Renal pelvis (tissue), 12 donors: ENCODE results near the gene MR1. TPM values are rescaled to one million over a fixed set of nuclear protein-coding genes. Genes with fewer than 3 reads are reported as not detected.

Experiments used
- DNase-seq: peaks from one replicate; pipeline ENCODE4 v3.0.0-alpha.2; 2013
- long read RNA-seq, 16 experiments: transcript quantifications; one replicate each; lab custom pipeline, GENCODE V29; 2026
- polyA plus RNA-seq, 3 donors: library from polyadenylated mRNA; unstranded; fragments of 120-200 nt; gene quantifications; one replicate each; pipeline ENCODE4 v1.2.1, GENCODE V29; 2013; ENCODE audit not compliant: insufficient read length in 3 of 3

MR1 gene
- 1 to 10 TPM; 2.7 to 4.7 (median 2.8) TPM for polyA plus RNA-seq
- long read RNA-seq, donor 1, partial matches to known transcripts, result 0 of 1 reads
- long read RNA-seq, donor 1, other reads (novel, unspliced or antisense), result 0 of 1 reads
- long read RNA-seq, donor 2, partial matches to known transcripts, result 0 of 2 reads
- long read RNA-seq, donor 2, other reads (novel, unspliced or antisense), result 0 of 2 reads
- long read RNA-seq, donor 3, result 0 reads
- long read RNA-seq, donor 4, partial matches to known transcripts, result 0 of 2 reads
- long read RNA-seq, donor 4, other reads (novel, unspliced or antisense), result 0 of 2 reads
- long read RNA-seq, donor 5, full-length matches to known transcripts, result 1 of 1 reads
- long read RNA-seq, donor 5, partial matches to known transcripts, result 0 of 1 reads
- long read RNA-seq, donor 5, other reads (novel, unspliced or antisense), result 0 of 1 reads
- long read RNA-seq, donor 6, full-length matches to known transcripts, result 2 of 2 reads
- long read RNA-seq, donor 6, partial matches to known transcripts, result 0 of 2 reads
- long read RNA-seq, donor 6, other reads (novel, unspliced or antisense), result 0 of 2 reads
- long read RNA-seq, donor 7, partial matches to known transcripts, result 0 of 2 reads
- long read RNA-seq, donor 7, other reads (novel, unspliced or antisense), result 0 of 2 reads
- long read RNA-seq, donor 8, full-length matches to known transcripts, result 4 of 4 reads
- long read RNA-seq, donor 8, partial matches to known transcripts, result 0 of 4 reads
- long read RNA-seq, donor 8, other reads (novel, unspliced or antisense), result 0 of 4 reads
- long read RNA-seq, donor 9, full-length matches to known transcripts, result 3 of 3 reads
- long read RNA-seq, donor 9, partial matches to known transcripts, result 0 of 3 reads
- long read RNA-seq, donor 9, other reads (novel, unspliced or antisense), result 0 of 3 reads
- long read RNA-seq, donor 10, partial matches to known transcripts, result 0 of 3 reads
- long read RNA-seq, donor 10, other reads (novel, unspliced or antisense), result 0 of 3 reads
- long read RNA-seq, donor 11, partial matches to known transcripts, result 0 of 1 reads
- long read RNA-seq, donor 11, other reads (novel, unspliced or antisense), result 0 of 1 reads
- long read RNA-seq, donor 12, partial matches to known transcripts, result 0 of 1 reads
- long read RNA-seq, donor 12, other reads (novel, unspliced or antisense), result 0 of 1 reads
- long read RNA-seq, donor 13, result 0 reads
- long read RNA-seq, donor 14, result 0 reads
- long read RNA-seq, donor 15, partial matches to known transcripts, result 0 of 1 reads
- long read RNA-seq, donor 15, other reads (novel, unspliced or antisense), result 0 of 1 reads
- long read RNA-seq, donor 16, result 0 reads

GRCh38 chr1:181033799-181034451, at the start of gene MR1:
MR1 (plus strand) TSS chr1:181033983; CDS start chr1:181034008, 25 bp downstream.
- DNase-seq, result peak; percentile 80

DNA sequence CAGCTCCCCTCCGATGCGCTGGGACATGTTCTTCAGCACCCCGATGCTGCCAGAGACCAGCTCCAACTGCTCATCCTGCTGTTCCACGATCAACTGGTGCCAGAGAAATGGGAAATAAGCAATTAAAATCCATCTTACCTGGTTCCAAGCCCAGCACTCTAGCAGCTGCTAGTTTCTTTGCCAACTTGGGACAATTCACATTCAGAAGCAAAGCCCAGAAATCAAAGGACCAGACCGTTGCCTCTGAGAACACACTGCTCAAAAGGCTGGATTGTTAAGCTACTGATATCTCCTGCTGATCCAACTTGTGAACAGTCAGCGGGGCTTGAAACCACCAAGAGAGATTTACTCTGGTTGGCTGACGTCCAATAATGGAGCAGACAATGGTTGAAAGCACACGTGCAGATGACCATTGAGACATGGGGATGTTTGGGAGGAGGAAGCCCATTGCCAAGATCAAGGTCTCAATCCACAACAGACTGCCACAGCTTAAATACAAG, 45.5 kb upstream of the MR1 start:
- DNase-seq, result no peak

DNA sequence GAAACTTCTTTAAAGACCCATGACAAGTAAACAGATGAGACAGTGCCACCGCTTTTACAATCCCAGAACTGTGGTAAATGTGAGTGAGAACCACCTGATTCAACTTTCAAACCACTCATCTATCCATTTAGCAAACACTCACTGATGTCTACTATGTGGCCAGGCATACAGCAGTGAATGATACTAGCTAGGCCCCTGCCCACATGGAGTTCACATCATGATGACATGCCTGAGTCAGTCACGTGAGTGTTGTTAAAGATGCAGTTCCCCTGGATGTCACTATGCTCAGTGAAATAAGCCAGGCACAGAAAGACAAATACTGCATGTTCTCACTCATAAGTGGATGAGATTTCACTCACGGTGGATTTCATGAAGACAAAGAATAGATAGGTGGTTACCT, 39.5 kb upstream of the MR1 start:
- no peak for DNase-seq

GRCh38 chr1:180997843-180998504, 35.8 kb upstream of the MR1 start:
- no peak for DNase-seq

GRCh38 chr1:181001091-181001780, 32.5 kb upstream of the MR1 start:
- DNase-seq, result no peak

- no peak for DNase-seq
Measured at GRCh38 chr1:181002582-181003172, 31.1 kb upstream of the MR1 start.

DNA sequence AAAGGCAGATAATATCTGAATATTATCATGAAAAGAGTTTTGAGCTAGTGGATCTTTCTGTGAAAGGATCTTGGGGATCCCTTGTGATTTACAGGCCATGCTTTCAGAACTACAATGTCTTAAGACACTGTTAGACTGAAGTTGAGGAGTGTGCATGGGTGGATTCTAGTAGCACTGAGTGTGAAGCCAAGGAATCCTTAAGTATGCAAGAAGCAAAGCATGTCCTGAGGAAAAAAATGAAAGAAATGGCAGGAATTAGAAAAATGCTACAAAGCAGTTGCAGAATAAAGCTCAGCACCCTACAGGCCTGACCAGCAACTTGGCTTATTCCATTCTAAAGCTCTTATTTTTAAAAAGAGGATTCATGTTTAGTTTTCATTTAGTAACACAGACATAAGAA, 23.0 kb upstream of the MR1 start:
- DNase-seq, result no peak

DNA sequence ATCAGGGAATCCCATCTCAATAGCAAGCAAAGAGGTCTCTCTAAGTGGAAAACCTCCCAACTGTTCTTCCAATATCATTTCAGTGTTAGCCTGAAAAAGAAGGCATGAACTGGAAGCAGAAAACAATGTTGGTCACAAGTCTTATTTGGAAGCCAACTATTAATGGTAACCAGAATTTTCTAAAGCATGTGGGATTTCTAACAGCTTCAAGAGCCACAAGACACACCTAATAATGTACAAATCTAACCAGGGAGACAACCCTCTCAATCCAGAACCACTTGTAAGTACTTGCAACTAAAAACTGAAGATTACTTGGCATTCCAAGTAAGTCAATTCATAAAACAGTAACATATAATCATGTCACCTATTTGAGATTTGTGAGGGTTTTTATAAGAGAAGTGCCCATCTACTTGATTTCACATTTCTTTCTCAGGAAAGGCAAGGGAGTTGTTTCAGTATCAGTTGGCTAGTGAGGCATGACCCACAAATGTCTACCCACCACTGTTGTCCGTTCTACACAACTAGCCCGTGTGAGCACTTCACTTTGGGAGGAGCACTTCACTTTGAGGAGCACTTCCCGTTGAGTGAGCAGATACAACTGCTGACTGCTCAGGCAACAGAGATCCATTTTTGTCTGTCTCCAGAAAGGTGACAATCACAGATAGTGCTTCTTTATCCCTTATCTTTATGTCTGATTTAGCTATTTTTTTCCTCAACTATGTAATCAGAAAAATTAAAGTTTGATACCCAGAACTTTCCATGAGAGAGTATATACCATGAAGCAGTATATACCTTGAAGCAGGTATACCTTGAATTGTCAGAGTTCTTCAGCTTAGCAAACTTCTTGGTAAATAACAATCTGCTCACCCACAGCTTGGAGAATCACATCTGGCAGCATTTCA, 22.2 kb upstream of the MR1 start:
- DNase-seq, result no peak

- no peak for DNase-seq
Measured at GRCh38 chr1:181012203-181012745, 21.5 kb upstream of the MR1 start.

DNA sequence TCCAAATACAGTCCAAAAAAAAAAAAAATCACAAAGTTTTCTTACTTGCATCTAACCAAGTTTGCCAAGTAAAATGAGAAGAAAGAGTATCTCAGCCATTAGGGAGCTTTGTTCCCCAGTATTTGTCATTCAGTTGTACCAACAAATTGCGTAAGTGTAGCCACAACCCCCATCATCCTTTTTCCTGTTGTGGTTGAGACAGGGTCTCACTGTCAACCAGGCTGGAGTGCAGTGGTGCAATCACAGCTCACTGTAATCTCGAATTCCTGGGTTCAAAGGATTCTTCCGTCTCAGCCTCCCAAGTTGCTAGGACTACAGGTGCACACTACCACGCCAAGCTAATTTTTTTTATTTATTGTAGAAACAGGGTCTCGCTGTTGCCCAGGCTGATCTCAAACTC, 20.6 kb upstream of the MR1 start:
- no peak for DNase-seq

- no peak for DNase-seq
Measured at GRCh38 chr1:181014477-181015250, 19.1 kb upstream of the MR1 start.

DNA sequence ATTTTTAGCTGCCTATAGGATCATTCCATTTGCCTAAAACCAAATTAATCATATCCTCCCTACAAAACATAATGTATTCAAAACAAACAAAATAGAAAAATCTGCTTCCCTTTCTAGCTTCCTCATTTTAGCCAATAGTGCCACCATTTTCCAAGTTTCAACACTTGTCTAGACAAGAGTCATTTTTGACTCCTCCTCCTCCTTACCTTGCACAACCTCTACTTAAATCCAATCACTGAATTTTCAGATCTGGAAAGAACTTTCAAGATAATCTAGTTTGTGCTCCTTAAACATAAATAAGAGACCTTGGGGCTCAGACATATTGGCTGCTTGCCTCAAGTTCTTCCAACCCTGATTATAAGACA, 18.6 kb upstream of the MR1 start:
- DNase-seq, result no peak

- DNase-seq, result no peak
Measured at GRCh38 chr1:181016563-181016962, 17.2 kb upstream of the MR1 start.

GRCh38 chr1:181018901-181019681, 14.7 kb upstream of the MR1 start:
- no peak for DNase-seq

DNA sequence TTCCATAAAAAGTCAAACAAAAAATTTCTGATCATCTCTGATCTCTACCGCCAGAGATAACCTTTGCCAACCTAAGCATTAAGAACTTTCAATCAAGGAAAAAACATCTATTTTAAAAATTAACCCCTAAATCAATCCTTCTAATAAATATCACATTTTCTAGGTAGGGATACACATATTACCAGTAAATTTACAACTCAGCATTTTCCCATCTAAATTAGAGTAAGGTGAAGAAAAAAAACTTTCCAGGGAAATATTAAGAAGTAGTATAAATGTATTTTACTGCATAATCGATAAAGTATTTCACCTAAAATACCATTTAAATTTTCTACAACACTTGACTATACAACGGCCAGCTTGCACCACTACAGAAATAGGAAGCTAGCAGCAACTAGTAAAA, 12.6 kb upstream of the MR1 start:
- DNase-seq, result no peak

DNA sequence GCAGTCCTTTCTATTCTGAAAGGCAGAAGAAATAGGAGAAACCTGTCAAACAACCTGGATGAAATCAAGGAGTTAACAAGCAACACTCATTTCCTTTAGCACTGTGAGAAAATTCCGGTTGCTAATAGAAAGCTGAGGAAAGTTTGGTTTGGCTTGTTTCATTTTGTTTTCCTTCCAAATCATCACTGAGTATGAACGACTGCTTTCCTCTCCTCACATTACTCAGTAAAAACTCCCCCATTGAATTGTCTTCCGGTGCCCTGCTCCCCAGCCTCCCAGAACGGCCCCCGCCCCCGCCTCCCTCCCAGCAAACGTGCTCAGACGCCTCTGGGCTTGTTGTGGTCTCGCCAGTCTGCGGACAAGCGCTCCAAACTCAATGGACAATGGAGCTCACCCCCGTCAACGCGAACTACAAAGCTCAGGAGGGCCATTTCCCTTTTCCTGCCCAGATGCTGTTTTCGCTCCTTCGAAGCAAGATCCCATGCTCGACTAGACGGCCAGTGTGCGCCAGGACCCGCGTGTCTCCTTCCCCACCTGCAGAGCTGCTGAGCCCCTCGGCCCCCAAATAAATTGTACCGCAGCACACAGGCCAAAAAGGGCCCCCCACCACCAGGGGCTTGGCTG, 11.9 kb upstream of the MR1 start:
- peak; percentile 72 for DNase-seq
